ENCODE measurements around the gene TFAP2A. TPM values are rescaled to one million over a fixed set of nuclear protein-coding genes. Genes with fewer than 3 reads are reported as not detected.

TFAP2A gene
- total RNA-seq, 1 donor from 2014 or later: 0.32 TPM

DNA sequence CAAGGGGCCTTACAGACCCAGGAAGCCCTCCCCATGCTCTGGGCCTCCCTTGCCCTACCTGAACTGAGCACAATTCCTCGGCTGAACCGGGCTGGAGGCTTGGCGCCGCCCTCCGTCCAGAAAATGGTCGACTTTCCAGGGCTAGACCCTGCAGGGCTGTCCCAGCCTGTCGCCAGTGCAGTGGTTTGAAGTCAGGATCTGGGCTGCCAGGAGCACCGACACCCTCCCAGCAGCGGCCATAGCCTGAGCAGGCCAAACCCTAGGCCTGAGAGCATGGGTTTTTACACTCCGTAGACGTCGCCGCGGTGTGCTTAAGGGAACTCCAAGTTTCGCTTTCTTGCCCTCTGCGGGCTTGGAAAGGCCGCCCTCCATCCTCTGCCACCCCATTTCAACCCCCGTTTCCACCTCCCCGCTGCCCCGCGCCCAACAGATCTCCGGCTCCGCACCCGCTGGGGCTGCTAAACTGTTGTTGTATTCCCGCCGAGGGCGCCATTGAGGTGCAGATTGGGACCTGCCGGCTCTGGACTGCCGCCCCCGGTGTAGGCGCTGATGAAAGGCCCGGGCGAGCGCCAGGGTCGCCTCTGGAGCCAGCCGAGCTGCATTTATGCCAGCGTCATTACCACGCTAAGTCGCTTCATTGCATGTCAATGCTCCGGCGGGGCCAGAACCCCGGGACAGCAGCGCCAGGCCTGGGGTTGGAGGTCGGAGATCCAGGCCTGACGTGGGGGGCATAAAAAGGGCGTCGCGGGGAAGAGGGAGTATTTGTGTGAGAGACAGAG, 2.2 kb upstream of the TFAP2A start:
- Mint-ChIP-seq H3K4me1 (ENCODE audit: low read depth, unreplicated experiment) (peaks cover 7% of the 10 kb centered on the region), H3K9me3 (ENCODE audit: unreplicated experiment) (peaks cover 8% of the 10 kb centered on the region), H3K36me3 (ENCODE audit: unreplicated experiment) (no peaks in the 10 kb centered on the region), H3K4me3 (ENCODE audit: unreplicated experiment) (no peak overlapping the region), H3K27me3 (ENCODE audit: unreplicated experiment) (peaks cover 49% of the 10 kb centered on the region), H3K27ac (ENCODE audit: unreplicated experiment) (no peak overlapping the region)
- DNase-seq: peak; percentile 41
- TF ChIP-seq, protein P1, sequence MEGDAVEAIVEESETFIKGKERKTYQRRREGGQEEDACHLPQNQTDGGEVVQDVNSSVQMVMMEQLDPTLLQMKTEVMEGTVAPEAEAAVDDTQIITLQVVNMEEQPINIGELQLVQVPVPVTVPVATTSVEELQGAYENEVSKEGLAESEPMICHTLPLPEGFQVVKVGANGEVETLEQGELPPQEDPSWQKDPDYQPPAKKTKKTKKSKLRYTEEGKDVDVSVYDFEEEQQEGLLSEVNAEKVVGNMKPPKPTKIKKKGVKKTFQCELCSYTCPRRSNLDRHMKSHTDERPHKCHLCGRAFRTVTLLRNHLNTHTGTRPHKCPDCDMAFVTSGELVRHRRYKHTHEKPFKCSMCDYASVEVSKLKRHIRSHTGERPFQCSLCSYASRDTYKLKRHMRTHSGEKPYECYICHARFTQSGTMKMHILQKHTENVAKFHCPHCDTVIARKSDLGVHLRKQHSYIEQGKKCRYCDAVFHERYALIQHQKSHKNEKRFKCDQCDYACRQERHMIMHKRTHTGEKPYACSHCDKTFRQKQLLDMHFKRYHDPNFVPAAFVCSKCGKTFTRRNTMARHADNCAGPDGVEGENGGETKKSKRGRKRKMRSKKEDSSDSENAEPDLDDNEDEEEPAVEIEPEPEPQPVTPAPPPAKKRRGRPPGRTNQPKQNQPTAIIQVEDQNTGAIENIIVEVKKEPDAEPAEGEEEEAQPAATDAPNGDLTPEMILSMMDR (IDR thresholded peaks at IDR 0.05; ENCODE audit: partially characterized antibody, unreplicated experiment): no peak

DNA sequence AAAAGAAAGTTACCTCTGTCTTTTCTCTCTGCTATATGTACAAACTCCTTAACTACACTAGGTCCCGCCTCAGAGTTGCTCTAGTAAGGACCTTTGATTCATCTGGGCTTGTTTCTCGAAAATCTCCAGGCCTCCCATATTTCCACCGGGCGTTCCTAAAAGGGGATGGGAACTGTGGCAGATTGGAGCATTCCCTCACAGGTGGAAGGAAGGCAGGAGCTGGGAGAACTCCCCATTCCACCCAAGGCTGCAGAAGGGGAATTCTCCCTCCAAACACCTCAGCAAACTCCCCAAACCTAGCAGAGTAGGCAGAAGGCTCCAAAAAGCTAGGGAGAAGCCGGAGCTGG, 1.6 kb upstream of the TFAP2A start:
- TF ChIP-seq, protein P1 (IDR thresholded peaks at IDR 0.05; ENCODE audit: partially characterized antibody, unreplicated experiment): no peak
- H3K4me3 Mint-ChIP-seq (ENCODE audit: unreplicated experiment): no peak overlapping the region
- H3K27me3 Mint-ChIP-seq (ENCODE audit: unreplicated experiment): peaks cover 51% of the 10 kb centered on the region
- no peaks in the 10 kb centered on the region for H3K36me3 Mint-ChIP-seq (ENCODE audit: unreplicated experiment)
- peaks cover 11% of the 10 kb centered on the region for H3K4me1 Mint-ChIP-seq (ENCODE audit: low read depth, unreplicated experiment)
- peaks cover 12% of the 10 kb centered on the region for H3K9me3 Mint-ChIP-seq (ENCODE audit: unreplicated experiment)
- H3K27ac Mint-ChIP-seq (ENCODE audit: unreplicated experiment): no peak overlapping the region
- DNase-seq: no peak

DNA sequence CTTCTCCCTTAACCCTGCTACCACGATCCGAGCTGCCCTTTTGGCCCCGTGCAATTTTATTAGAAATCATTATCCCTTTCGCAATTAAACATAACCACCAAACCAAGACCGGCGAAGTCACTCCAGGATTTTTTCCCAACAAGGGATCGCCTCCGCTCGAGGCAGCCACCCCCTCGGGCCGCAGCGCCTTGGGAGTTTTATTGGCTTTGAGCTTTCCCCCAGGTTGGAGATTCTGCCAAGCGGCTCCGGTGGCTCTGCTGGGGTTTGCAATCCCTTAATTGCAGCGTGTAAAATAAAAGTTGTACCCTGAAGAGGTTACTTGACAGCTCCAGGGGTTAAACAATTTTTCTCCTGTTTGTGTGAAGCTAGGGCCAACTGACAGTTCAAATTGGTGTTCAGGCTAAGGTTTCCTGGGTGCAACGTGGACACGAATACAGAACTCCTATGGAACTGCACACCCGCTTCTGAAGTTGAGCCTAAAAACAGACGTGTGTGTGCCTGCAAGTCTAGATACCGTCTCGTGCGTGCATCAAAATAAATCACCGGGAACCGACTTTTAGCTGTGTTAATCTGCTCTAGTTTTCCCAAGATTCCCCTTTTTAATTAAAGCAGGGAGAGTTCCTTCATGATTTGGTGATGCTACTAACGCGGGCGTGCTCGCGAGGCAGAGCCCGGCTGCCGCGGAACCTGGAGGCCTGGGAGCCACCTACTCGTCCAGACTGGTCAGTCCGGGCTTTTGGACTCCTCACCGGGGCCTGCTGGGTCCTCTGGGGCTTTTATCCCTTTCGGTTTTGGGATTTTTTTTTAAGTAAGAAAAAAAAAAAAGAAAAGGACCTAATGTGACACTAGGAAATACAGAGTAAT, 975 bp upstream of the TFAP2A start:
- peak overlapping the region; percentile 58 for H3K4me3 Mint-ChIP-seq (ENCODE audit: unreplicated experiment)
- H3K4me1 Mint-ChIP-seq (ENCODE audit: low read depth, unreplicated experiment): peaks cover 13% of the 10 kb centered on the region
- peaks cover 15% of the 10 kb centered on the region for H3K9me3 Mint-ChIP-seq (ENCODE audit: unreplicated experiment)
- no peak overlapping the region for H3K27ac Mint-ChIP-seq (ENCODE audit: unreplicated experiment)
- DNase-seq: no peak
- TF ChIP-seq, protein P1 (IDR thresholded peaks at IDR 0.05; ENCODE audit: partially characterized antibody, unreplicated experiment): no peak
- peaks cover 4% of the 10 kb centered on the region for H3K36me3 Mint-ChIP-seq (ENCODE audit: unreplicated experiment)
- H3K27me3 Mint-ChIP-seq (ENCODE audit: unreplicated experiment): peaks cover 51% of the 10 kb centered on the region

DNA sequence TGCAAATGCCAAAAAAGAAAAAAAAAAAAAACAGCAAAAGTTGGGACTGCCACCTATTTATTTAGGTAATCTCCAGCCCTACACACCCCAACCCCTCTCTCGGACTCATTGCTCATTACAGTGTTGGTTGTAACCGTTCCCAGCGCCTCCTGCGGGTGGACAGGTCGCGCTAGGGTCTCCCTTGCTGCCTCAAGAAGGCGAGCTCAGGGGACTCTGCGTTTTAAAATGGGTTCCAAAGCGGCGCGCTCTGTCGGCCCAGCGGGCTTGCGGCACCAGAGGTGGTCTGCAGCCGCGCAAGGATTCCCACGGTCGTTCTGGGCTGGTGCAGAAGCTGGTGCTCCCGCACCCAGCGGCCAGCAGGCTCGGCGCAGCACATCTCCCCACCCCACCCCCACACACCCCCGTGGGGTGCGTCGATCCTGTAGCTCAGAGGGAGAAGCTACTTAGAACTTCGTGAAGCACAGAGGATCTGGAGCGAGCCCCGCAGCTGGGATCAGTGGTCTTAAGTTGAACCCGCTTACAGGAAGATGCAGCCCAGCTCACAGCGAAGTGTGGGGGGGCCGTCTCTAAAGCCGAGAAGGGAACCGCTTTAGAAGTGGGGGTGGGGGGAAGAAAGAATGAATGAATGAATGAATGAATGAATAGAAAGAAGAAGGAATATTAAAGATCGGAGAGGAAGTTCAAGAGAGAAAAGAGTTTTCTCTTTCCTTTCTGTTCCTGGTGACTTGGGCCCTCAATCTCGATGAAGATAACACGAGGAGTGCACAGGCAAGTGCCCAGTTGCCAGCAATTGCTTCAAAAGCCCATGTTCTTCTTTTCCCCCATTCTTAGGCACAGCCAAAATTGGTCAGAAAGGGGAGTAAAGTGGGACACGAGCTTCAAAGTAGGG, 780 bp downstream of the TFAP2A start:
- H3K4me1 Mint-ChIP-seq (ENCODE audit: low read depth, unreplicated experiment): peaks cover 21% of the 10 kb centered on the region

More for the DNA sequence above, 780 bp downstream of the TFAP2A start:
- Mint-ChIP-seq H3K27me3 (ENCODE audit: unreplicated experiment) (peaks cover 56% of the 10 kb centered on the region), H3K4me3 (ENCODE audit: unreplicated experiment) (peak overlapping the region; percentile 89), H3K27ac (ENCODE audit: unreplicated experiment) (no peak overlapping the region), H3K36me3 (ENCODE audit: unreplicated experiment) (peaks cover 5% of the 10 kb centered on the region), H3K9me3 (ENCODE audit: unreplicated experiment) (peaks cover 21% of the 10 kb centered on the region)
- DNase-seq: peak; percentile 52
- TF ChIP-seq, protein P1 (IDR thresholded peaks at IDR 0.05; ENCODE audit: partially characterized antibody, unreplicated experiment): no peak

All from glutamatergic neuron (in vitro differentiated cells).